Measurements from ENCODE around the gene RBMS1.

RBMS1 gene

GRCh38 chr2:160493227-160494028, at the start of gene RBMS1:
TSS of gene RBMS1 (minus strand) at chr2:160493807. CDS start at chr2:160493363, 444 bp downstream.
- DNase-seq = peak in 17 of 58 donors; percentile 5 to 66 (median 22)

- no peak for DNase-seq
Observed at GRCh38 chr2:160541745-160542144, 48.1 kb upstream of the RBMS1 start.

GRCh38 chr2:160538559-160539355, 45.1 kb upstream of the RBMS1 start:
- DNase-seq = no peak

GRCh38 chr2:160538115-160538514, 44.5 kb upstream of the RBMS1 start:
- no peak for DNase-seq

- no peak for DNase-seq
Observed at GRCh38 chr2:160534996-160535395, 41.4 kb upstream of the RBMS1 start.

GRCh38 chr2:160534249-160534648, 40.6 kb upstream of the RBMS1 start:
- no peak for DNase-seq

- no peak for DNase-seq
Observed at GRCh38 chr2:160533482-160533881, 39.9 kb upstream of the RBMS1 start.

- no peak for DNase-seq
Observed at GRCh38 chr2:160532388-160532787, 38.8 kb upstream of the RBMS1 start.

GRCh38 chr2:160522951-160523710, 29.5 kb upstream of the RBMS1 start:
- no peak for DNase-seq

- no peak for DNase-seq
Observed at GRCh38 chr2:160517731-160518130, 24.1 kb upstream of the RBMS1 start.

GRCh38 chr2:160516547-160517365, 23.1 kb upstream of the RBMS1 start:
- peak in 1 of 58 donors; percentile 18 for DNase-seq

GRCh38 chr2:160515120-160515519, 21.5 kb upstream of the RBMS1 start:
- DNase-seq = no peak

- no peak for DNase-seq
Observed at GRCh38 chr2:160513120-160513519, 19.5 kb upstream of the RBMS1 start.

- no peak for DNase-seq
Observed at GRCh38 chr2:160512491-160512890, 18.9 kb upstream of the RBMS1 start.

GRCh38 chr2:160510617-160511016, 17.0 kb upstream of the RBMS1 start:
- DNase-seq = no peak

GRCh38 chr2:160509016-160509415, 15.4 kb upstream of the RBMS1 start:
- DNase-seq = no peak

GRCh38 chr2:160507464-160507863, 13.9 kb upstream of the RBMS1 start:
- no peak for DNase-seq

GRCh38 chr2:160507046-160507407, 13.4 kb upstream of the RBMS1 start:
- no peak for DNase-seq

GRCh38 chr2:160506371-160507045, 12.9 kb upstream of the RBMS1 start:
- no peak for DNase-seq

GRCh38 chr2:160505256-160505655, 11.6 kb upstream of the RBMS1 start:
- DNase-seq = no peak
